Activated CD8-positive, alpha-beta T cell treated with anti-CD3 and anti-CD28 coated beads for 36 hours (primary cell): ENCODE results near the gene AGXT. TPM values are rescaled to one million over a fixed set of nuclear protein-coding genes. Genes with fewer than 3 reads are reported as not detected.

ENCODE experiments used
- ATAC-seq: fragments of 200-7000 bp; cut with Tn5 transposase; one replicate; pipeline ENCODE4 v1.10.0; 2021; ENCODE audit warnings: mild to moderate bottlenecking, moderate library complexity
- CTCF ChIA-PET: fragments of 350-600 bp; sonication (Branson Sonifier 250); formaldehyde crosslinking; loops from one replicate; lab custom pipeline; 2021; ENCODE audit warnings: antibody characterized with exemption; lab: Charles Lee
- POLR2A ChIA-PET: fragments of 350-600 bp; sonication (Branson Sonifier 250); formaldehyde crosslinking; loops from one replicate; lab custom pipeline; 2021; ENCODE audit warnings: antibody characterized with exemption; lab: Charles Lee
- DNase-seq: peaks from one replicate; pipeline ENCODE4 v3.0.0-alpha.2; 2020
- H3K27ac Mint-ChIP-seq: one replicate; pipeline ENCODE4 v1.8.0; 2021; ENCODE audit warnings: mild to moderate bottlenecking, mixed read lengths
- H3K27me3 Mint-ChIP-seq: one replicate; pipeline ENCODE4 v1.8.0; 2021; ENCODE audit warnings: mixed read lengths
- H3K36me3 Mint-ChIP-seq: one replicate; pipeline ENCODE4 v1.8.0; 2021; ENCODE audit warnings: low read depth, mixed read lengths
- H3K4me1 Mint-ChIP-seq: one replicate; pipeline ENCODE4 v1.8.0; 2021; ENCODE audit warnings: low read depth, mixed read lengths
- H3K4me3 Mint-ChIP-seq: one replicate; pipeline ENCODE4 v1.8.0; 2021; ENCODE audit warnings: mild to moderate bottlenecking, moderate library complexity, mixed read lengths
- H3K9me3 Mint-ChIP-seq: one replicate; pipeline ENCODE4 v1.8.0; 2021; ENCODE audit warnings: mixed read lengths
- CTCF ChIP-seq: fragments of 200-600 bp; IDR thresholded peaks from one replicate; pipeline ENCODE4 v1.8.0; 2022; ENCODE audit warnings: antibody characterized with exemption, mild to moderate bottlenecking
- intact Hi-C: fragments of 100-400 bp; cut with micrococcal nuclease; formaldehyde crosslinking; loops from one replicate; pipeline ENCODE4 v1.10.0; 2022
- total RNA-seq, 2 experiments: library from RNA; stranded (reverse); gene quantifications; one replicate each; pipeline ENCODE4 v1.2.3, GENCODE V29; 2021

The AGXT gene
- total RNA-seq, 2 experiments from 2014 or later: not detected

GRCh38 chr2:240852671-240853314 lies 15.8 kb upstream of the AGXT start:
- H3K27ac Mint-ChIP-seq: no peak overlapping the region
- peaks cover 5% of the 10 kb centered on the region for H3K9me3 Mint-ChIP-seq
- no peaks in the 10 kb centered on the region for H3K27me3 Mint-ChIP-seq
- no peaks in the 10 kb centered on the region for H3K4me1 Mint-ChIP-seq
- ChIA-PET POLR2A (no interaction called here), CTCF (interaction anchor here (0.5 to 2.3 kb wide), 3 partner anchors 8 to 366 kb away, joined by 3 to 23 read pairs (median 4); no protein-coding TSS in a partner anchor)
- no peaks in the 10 kb centered on the region for H3K36me3 Mint-ChIP-seq
- TF ChIP-seq CTCF: no peak
- no peak for ATAC-seq
- H3K4me3 Mint-ChIP-seq: no peak overlapping the region
- DNase-seq: no peak
- intact Hi-C loops: no loop called here

- peaks cover 5% of the 10 kb centered on the region for H3K9me3 Mint-ChIP-seq
- intact Hi-C loops: no loop called here
- H3K4me1 Mint-ChIP-seq: no peaks in the 10 kb centered on the region
- H3K27ac Mint-ChIP-seq: no peak overlapping the region
- no peak overlapping the region for H3K4me3 Mint-ChIP-seq
- DNase-seq (no peak), ATAC-seq (no peak)
- ChIA-PET POLR2A (no interaction called here), CTCF (no interaction called here)
- no peaks in the 10 kb centered on the region for H3K27me3 Mint-ChIP-seq
- H3K36me3 Mint-ChIP-seq: no peaks in the 10 kb centered on the region
- no peak for TF ChIP-seq CTCF
Observed at GRCh38 chr2:240855670-240856069, 13.0 kb upstream of the AGXT start.

GRCh38 chr2:240856151-240856980 lies 12.3 kb upstream of the AGXT start:
- ATAC-seq (no peak), DNase-seq (no peak)
- Mint-ChIP-seq H3K27ac (no peak overlapping the region), H3K27me3 (no peaks in the 10 kb centered on the region), H3K9me3 (peaks cover 5% of the 10 kb centered on the region), H3K4me3 (no peak overlapping the region), H3K4me1 (no peaks in the 10 kb centered on the region), H3K36me3 (no peaks in the 10 kb centered on the region)
- ChIA-PET CTCF (no interaction called here), POLR2A (no interaction called here)
- no peak for TF ChIP-seq CTCF
- intact Hi-C loops: no loop called here

- CTCF ChIA-PET: no interaction called here
- intact Hi-C loops: no loop called here
- POLR2A ChIA-PET: no interaction called here
- H3K4me3 Mint-ChIP-seq: no peak overlapping the region
- H3K9me3 Mint-ChIP-seq: peaks cover 5% of the 10 kb centered on the region
- no peaks in the 10 kb centered on the region for H3K27me3 Mint-ChIP-seq
- H3K4me1 Mint-ChIP-seq: no peaks in the 10 kb centered on the region
- H3K27ac Mint-ChIP-seq: no peak overlapping the region
- H3K36me3 Mint-ChIP-seq: no peaks in the 10 kb centered on the region
- DNase-seq (no peak), ATAC-seq (no peak)
- no peak for TF ChIP-seq CTCF
Observed at GRCh38 chr2:240857039-240858008, 11.3 kb upstream of the AGXT start.
